Fibroblast of skin of abdomen (primary cell): Measurements from ENCODE around the gene OR4A5. TPM values are rescaled to one million over a fixed set of nuclear protein-coding genes. Genes with fewer than 3 reads are reported as not detected.
"Not testable (repeated sequence)": the region's sequence is repeated elsewhere in the genome, so short reads cannot be mapped to it uniquely, and the experiment has no call there.

Experiments
- DNase-seq: peaks from one replicate; pipeline ENCODE4 v3.0.0-alpha.2; 2013
- polyA plus RNA-seq, 2 experiments: library from polyadenylated mRNA; unstranded; fragments of 120-200 nt; gene quantifications; one replicate each; pipeline ENCODE4 v1.2.1, GENCODE V29; 2013; ENCODE audit not compliant: insufficient read length in 2 of 2

Gene OR4A5
- polyA plus RNA-seq (2013, experiment 1 of 2; ENCODE audit: insufficient read length), result not detected
- not detected for polyA plus RNA-seq (2013, experiment 2 of 2; ENCODE audit: insufficient read length)

GRCh38 chr11:54706532-54706931, at the start of gene OR4A5:
Gene OR4A5, plus strand, starts transcription at chr11:54706832. Its CDS starts 53 bp downstream, at chr11:54706885.
- not testable (repeated sequence) for DNase-seq

- DNase-seq, result not testable (repeated sequence)
Observed at GRCh38 chr11:54720094-54720493, 13.5 kb downstream of the OR4A5 start.
